HG02571 (cell line): ENCODE data around the gene ATP6AP2.

Experiments used
- ATAC-seq: cut with Tn5 transposase; IDR thresholded peaks from one replicate; pipeline ENCODE4 v1.9.1; 2021; ENCODE audit warnings: mild to moderate bottlenecking, moderate library complexity; ENCODE audit not compliant: unreplicated experiment

The ATP6AP2 gene

DNA sequence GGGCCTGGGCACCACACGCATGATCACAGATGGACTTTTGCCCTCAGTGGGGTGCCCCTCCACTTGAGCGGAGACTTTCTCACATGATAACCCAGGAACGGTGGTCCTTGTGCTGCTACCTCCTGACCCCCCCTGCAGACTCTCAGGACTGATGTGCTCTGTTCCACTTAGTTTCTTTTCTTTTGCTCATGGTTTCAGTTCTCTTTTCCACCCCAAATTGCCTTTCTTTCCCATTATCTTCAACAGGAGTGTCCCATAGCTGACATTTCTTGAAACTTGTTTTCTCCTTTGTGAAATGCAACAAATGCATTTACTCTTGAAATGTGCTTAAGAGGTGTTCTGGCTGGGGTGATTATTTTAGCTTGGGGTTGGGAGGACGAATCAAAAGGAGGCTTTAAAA, 51.4 kb downstream of the ATP6AP2 start:
- no peak for ATAC-seq

- no peak for ATAC-seq
Measured at GRCh38 chrX:40637687-40638086, 56.9 kb downstream of the ATP6AP2 start.

DNA sequence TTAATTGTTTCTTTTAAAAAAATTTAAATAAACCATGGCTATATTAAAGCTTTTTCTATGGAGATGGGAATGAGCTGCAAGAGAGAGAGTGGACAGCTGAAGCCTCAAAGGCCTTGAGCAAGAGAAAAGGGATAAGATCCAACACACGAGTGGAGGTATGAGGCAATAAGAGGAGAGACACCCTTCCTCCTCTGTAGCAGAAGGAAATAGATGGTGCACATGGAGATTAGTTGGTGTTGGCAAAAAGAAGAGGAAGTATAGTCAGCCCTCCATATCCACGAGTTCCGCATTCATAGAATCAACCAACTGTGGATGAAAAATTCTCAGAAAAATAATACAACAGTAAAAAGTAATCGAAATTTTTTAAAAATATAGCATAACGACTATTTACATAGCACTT, 63.4 kb downstream of the ATP6AP2 start:
- no peak for ATAC-seq

GRCh38 chrX:40644821-40645358, 64.1 kb downstream of the ATP6AP2 start:
- peak; percentile 32 for ATAC-seq

GRCh38 chrX:40646489-40647306, 65.9 kb downstream of the ATP6AP2 start:
- peak; percentile 28 for ATAC-seq

DNA sequence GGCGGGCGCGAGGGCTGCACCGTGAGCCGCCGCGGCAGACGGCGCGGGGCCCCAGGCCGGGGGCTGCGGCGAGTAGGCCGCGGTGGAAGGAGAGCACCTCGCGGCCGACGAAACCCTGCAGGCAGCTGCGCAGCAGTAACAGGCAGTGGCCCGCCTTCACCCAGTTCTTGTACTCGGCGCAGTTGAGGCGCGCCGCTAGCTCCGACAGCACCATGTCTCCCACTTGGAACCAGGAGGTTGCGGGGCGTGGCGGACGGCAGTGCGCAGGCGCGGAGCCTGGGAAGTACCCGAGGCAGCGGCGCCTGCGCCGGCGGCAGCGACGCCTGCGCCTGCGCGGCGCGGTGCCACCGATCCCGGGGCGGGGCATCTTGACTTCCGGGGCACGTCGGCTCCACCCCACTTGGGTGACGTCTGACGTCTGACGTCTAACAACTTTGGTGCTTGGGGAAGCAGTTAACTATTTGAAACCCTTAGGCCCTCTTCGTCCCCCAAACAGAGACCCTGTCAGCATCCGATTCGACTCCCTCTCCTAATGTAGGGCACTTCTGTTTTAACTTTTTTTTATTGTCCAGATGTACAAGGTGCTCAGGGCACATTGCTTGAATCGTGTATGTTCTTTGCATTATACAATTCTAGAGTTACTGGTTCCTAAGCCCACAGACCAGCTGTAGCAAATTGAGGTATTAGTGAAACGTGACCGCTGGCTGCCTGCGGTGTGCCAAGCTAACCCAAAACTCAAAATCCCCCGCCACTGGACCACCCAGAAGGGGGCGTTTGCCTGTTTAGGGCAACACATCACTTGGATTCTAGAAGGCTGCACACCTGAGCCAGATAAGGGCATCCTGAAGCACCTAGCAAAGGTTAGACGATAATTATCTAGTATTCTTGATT, 66.8 kb downstream of the ATP6AP2 start, which contains the start of gene CXorf38:
Gene CXorf38 (minus strand): TSS at position 255 of the 891 bp plus-strand sequence. CDS start 41 bp downstream, at position 214.
- ATAC-seq: peak; percentile 66

- no peak for ATAC-seq
Measured at GRCh38 chrX:40651620-40652223, 71.0 kb downstream of the ATP6AP2 start.

GRCh38 chrX:40652664-40653063, 71.9 kb downstream of the ATP6AP2 start:
- no peak for ATAC-seq

DNA sequence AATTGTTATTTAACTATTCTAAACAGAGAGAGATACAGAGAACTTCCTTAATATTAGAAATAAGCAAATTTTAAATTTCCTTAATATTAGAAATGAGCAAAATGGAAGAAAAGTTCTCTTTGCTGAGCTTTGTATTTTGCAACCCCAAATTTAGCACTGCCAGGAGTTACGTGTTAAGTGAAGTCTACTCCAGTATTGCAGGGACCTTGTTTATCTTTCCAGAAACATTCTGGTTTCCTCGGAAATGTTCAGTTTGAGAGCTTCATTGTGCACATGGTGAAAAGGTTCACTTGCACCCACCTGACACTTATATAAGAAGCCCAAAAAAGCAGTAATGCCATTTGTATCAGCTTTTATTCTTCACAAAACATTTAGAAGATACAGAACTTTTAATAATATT, 72.8 kb downstream of the ATP6AP2 start:
- ATAC-seq: no peak
